GM23338 (cell line): ENCODE measurements around the gene RNASE8.

Source experiments
- CTCF ChIP-seq, 2 experiments: fragments of 200-600 bp in 1 of 2; sonication (generic) in 1 of 2; conservative IDR thresholded peaks; 2 replicates each; pipeline versions ENCODE4 v1.5.1 to v1.6.1; 2016 to 2017; ENCODE audit warnings: antibody characterized with exemption in 2 of 2, low read depth in 2 of 2, mild to moderate bottlenecking in 2 of 2, moderate library complexity in 1 of 2
- EZH2 ChIP-seq: fragments of 200-600 bp; sonication (generic); IDR thresholded peaks from one replicate; pipeline ENCODE4 v1.8.0; 2017; ENCODE audit warnings: antibody characterized with exemption, mild to moderate bottlenecking, low read depth; ENCODE audit not compliant: unreplicated experiment
- EZH2phosphoT487 ChIP-seq: fragments of 200-600 bp; sonication (generic); IDR thresholded peaks from one replicate; pipeline ENCODE4 v1.8.1; 2018; ENCODE audit warnings: antibody characterized with exemption; ENCODE audit not compliant: unreplicated experiment
- JUNB ChIP-seq: IDR thresholded peaks from one replicate; pipeline ENCODE4 v1.6.1; 2016; ENCODE audit warnings: antibody characterized with exemption; ENCODE audit not compliant: unreplicated experiment
- POLR2AphosphoS5 ChIP-seq: IDR thresholded peaks from 2 replicates; pipeline ENCODE4 v1.6.1; 2016; ENCODE audit warnings: antibody characterized with exemption, low read depth

GRCh38 chr14:21096978-21097635, 39.5 kb downstream of the RNASE8 start:
- no peak for TF ChIP-seq EZH2
- TF ChIP-seq POLR2AphosphoS5: no peak
- no peak for TF ChIP-seq JUNB
- TF ChIP-seq EZH2phosphoT487: no peak
- TF ChIP-seq CTCF (conservative IDR thresholded peaks at IDR 0.05; ENCODE audit: low read depth in 2 of 2): no peak
